Effector memory CD8-positive, alpha-beta T cell (primary cell): Measurements from ENCODE around the gene GPR35.

Experiments used
- ATAC-seq: fragments of 150-1000 bp; cut with Tn5 transposase; replicated peaks from 2 replicates; pipeline ENCODE4 v1.10.0; 2021; ENCODE audit warnings: mild to moderate bottlenecking, moderate library complexity
- DNase-seq, 3 experiments: peaks; one replicate each; pipeline ENCODE4 v3.0.0; 2021
- H3K27ac Mint-ChIP-seq, 2 donors: one replicate each; pipeline ENCODE4 v1.8.0; 2022; ENCODE audit warnings: mild to moderate bottlenecking in 2 of 2, mixed read lengths in 2 of 2, moderate library complexity in 2 of 2
- H3K27me3 Mint-ChIP-seq, 2 donors: one replicate each; pipeline ENCODE4 v1.8.0; 2022; ENCODE audit warnings: mixed read lengths in 2 of 2
- H3K36me3 Mint-ChIP-seq: one replicate; pipeline ENCODE4 v1.8.0; 2022; ENCODE audit warnings: mild to moderate bottlenecking, moderate library complexity, mixed read lengths; ENCODE audit not compliant: insufficient read depth
- H3K4me1 Mint-ChIP-seq, 2 donors: one replicate each; pipeline ENCODE4 v1.8.0; 2022; ENCODE audit warnings: low read depth in 2 of 2, mixed read lengths in 2 of 2
- H3K4me3 Mint-ChIP-seq, 2 donors: one replicate each; pipeline ENCODE4 v1.8.0; 2022; ENCODE audit warnings: mild to moderate bottlenecking in 2 of 2, mixed read lengths in 2 of 2, moderate library complexity in 2 of 2
- H3K9me3 Mint-ChIP-seq, 2 donors: one replicate each; pipeline ENCODE4 v1.8.0; 2022; ENCODE audit warnings: mixed read lengths in 2 of 2

Gene GPR35

DNA sequence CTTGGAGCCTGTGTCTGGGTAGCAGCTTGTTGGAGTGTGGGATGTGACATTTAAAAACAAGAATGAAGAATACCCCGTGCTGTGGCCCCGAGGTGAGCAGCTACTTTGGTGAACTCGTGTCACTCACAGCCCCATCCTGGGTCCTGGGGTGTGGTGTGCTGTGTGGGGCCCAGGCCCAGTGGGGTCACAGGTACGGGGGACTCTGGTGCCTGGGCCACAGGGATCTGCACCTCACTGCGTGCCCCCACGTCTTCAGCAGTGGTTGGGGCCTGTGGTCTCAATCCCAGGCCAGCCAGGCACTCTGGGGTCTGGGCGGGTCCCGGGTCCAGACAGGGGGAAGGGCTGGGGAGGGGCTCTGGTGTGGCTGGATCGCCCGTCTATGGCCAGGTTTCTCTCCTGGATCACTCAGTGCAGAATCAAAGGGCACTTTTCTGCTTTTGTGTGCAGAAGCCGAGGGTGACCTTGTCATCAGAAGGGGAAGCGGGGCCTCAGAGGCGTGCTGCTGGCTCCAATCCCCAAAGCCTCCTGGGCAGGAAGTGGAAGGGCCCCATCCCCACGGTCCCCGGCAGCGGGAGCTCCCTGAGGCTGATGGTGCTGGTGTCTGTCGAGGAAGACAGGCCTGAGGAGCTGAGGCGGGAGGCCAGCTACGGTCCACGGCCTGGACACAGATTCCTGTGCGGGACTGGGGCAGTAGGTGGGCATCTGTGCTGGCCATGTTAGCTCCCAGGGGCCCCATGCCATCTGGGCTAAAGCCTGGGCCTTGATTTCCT lies 1.4 kb downstream of the GPR35 start:
- Mint-ChIP-seq H3K9me3 (no peaks in the 10 kb centered on the region), H3K27me3 (no peaks in the 10 kb centered on the region), H3K4me1 (peaks cover 38 to 41% of the 10 kb centered on the region in 2 donors), H3K4me3 (peak overlapping the region; percentile 31 to 35), H3K36me3 (peaks cover 34% of the 10 kb centered on the region), H3K27ac (peak overlapping the region; percentile 86 to 98)
- DNase-seq: no peak
- ATAC-seq: no peak

GRCh38 chr2:240627736-240628506 lies 2.6 kb downstream of the GPR35 start:
- Mint-ChIP-seq H3K4me1 (peaks cover 29 to 31% of the 10 kb centered on the region in 2 donors), H3K4me3 (no peak overlapping the region), H3K36me3 (peaks cover 31% of the 10 kb centered on the region), H3K9me3 (no peaks in the 10 kb centered on the region), H3K27ac (peak overlapping the region; percentile 60 to 98), H3K27me3 (no peaks in the 10 kb centered on the region)
- no peak for ATAC-seq
- no peak for DNase-seq

- DNase-seq (no peak), ATAC-seq (no peak)
- peaks cover 28% of the 10 kb centered on the region for H3K36me3 Mint-ChIP-seq
- H3K4me3 Mint-ChIP-seq: no peak overlapping the region
- H3K27me3 Mint-ChIP-seq: no peaks in the 10 kb centered on the region
- no peak overlapping the region for H3K27ac Mint-ChIP-seq
- peaks cover 0 to 4% of the 10 kb centered on the region in 2 donors for H3K9me3 Mint-ChIP-seq
- H3K4me1 Mint-ChIP-seq: peaks cover 24 to 27% of the 10 kb centered on the region in 2 donors
Observed at GRCh38 chr2:240628507-240628807, 3.2 kb downstream of the GPR35 start.

DNA sequence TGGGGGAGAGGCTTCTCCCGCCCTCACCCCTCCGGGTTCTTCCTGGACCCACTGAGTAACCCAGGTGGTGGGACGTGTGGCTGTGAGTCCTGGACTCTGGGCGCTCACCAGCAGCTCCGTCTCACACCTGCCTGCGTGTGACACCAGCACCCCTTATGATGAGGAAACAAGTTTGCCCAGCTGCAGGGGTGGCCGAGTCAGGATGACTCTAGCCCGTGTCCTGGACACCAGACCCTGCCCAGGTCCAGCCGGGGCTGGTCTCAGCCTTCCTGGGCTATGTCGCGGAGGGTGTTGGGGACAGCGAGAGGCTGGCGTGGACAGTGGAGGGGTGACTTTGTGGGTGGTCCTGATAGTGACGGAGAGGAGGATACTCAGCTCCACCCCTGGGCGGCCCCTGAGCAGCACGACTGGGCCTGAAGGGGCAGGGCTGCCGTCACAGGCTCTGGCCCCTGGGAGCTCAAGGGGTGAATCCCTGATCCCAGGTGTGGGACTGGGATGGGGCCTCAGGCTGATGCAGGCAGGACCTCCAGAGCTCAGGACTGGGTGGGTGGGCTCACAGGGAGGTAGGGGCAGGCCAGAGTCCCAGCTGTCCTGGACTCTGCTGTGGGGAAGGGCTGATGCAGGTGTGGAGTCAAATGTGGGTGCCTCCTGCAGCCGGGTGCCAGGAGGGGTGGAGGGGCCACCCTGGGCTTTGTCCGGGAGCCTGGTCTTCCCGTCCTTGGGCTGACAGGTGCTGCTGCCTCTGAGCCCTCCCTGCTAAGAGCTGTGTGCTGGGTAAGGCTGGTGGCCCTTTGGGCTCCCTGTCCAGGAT lies 3.7 kb downstream of the GPR35 start:
- no peak overlapping the region for H3K4me3 Mint-ChIP-seq
- H3K36me3 Mint-ChIP-seq: peaks cover 25% of the 10 kb centered on the region
- H3K4me1 Mint-ChIP-seq: peaks cover 22 to 25% of the 10 kb centered on the region in 2 donors
- no peaks in the 10 kb centered on the region for H3K27me3 Mint-ChIP-seq
- H3K9me3 Mint-ChIP-seq: peaks cover 0 to 9% of the 10 kb centered on the region in 2 donors
- peak overlapping the region in 1 of 2 donors; percentile 60 for H3K27ac Mint-ChIP-seq
- DNase-seq: no peak
- ATAC-seq: no peak

DNA sequence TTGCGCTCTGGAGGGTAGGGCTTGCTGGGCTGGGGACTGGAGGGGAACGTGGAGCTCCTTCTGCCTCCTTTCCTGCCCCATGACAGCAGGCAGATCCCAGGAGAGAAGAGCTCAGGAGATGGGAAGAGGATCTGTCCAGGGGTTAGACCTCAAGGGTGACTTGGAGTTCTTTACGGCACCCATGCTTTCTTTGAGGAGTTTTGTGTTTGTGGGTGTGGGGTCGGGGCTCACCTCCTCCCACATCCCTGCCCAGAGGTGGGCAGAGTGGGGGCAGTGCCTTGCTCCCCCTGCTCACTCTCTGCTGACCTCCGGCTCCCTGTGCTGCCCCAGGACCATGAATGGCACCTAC lies 4.3 kb downstream of the GPR35 start:
- H3K36me3 Mint-ChIP-seq: peaks cover 22% of the 10 kb centered on the region
- H3K4me3 Mint-ChIP-seq: no peak overlapping the region

DNA sequence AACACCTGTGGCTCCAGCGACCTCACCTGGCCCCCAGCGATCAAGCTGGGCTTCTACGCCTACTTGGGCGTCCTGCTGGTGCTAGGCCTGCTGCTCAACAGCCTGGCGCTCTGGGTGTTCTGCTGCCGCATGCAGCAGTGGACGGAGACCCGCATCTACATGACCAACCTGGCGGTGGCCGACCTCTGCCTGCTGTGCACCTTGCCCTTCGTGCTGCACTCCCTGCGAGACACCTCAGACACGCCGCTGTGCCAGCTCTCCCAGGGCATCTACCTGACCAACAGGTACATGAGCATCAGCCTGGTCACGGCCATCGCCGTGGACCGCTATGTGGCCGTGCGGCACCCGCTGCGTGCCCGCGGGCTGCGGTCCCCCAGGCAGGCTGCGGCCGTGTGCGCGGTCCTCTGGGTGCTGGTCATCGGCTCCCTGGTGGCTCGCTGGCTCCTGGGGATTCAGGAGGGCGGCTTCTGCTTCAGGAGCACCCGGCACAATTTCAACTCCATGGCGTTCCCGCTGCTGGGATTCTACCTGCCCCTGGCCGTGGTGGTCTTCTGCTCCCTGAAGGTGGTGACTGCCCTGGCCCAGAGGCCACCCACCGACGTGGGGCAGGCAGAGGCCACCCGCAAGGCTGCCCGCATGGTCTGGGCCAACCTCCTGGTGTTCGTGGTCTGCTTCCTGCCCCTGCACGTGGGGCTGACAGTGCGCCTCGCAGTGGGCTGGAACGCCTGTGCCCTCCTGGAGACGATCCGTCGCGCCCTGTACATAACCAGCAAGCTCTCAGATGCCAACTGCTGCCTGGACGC lies 4.9 kb downstream of the GPR35 start:
- ATAC-seq: no peak
- H3K4me3 Mint-ChIP-seq: no peak overlapping the region
- H3K36me3 Mint-ChIP-seq: peaks cover 16% of the 10 kb centered on the region
- no peak overlapping the region for H3K27ac Mint-ChIP-seq
- H3K4me1 Mint-ChIP-seq: peaks cover 13 to 14% of the 10 kb centered on the region in 2 donors
- H3K9me3 Mint-ChIP-seq: peaks cover 0 to 9% of the 10 kb centered on the region in 2 donors
- no peak for DNase-seq
- H3K27me3 Mint-ChIP-seq: no peaks in the 10 kb centered on the region

More for the DNA sequence above, 4.3 kb downstream of the GPR35 start:
- Mint-ChIP-seq H3K4me1 (peaks cover 18 to 20% of the 10 kb centered on the region in 2 donors), H3K27ac (peak overlapping the region in 1 of 2 donors; percentile 60), H3K27me3 (no peaks in the 10 kb centered on the region), H3K9me3 (peaks cover 0 to 9% of the 10 kb centered on the region in 2 donors)
- ATAC-seq (no peak), DNase-seq (no peak)

- ATAC-seq (no peak), DNase-seq (no peak)
- Mint-ChIP-seq H3K27me3 (no peaks in the 10 kb centered on the region), H3K27ac (no peak overlapping the region), H3K36me3 (peaks cover 12% of the 10 kb centered on the region), H3K4me3 (no peak overlapping the region), H3K9me3 (peaks cover 0 to 9% of the 10 kb centered on the region in 2 donors), H3K4me1 (peaks cover 8 to 10% of the 10 kb centered on the region in 2 donors)
Observed at GRCh38 chr2:240630771-240631547, 5.7 kb downstream of the GPR35 start.

DNA sequence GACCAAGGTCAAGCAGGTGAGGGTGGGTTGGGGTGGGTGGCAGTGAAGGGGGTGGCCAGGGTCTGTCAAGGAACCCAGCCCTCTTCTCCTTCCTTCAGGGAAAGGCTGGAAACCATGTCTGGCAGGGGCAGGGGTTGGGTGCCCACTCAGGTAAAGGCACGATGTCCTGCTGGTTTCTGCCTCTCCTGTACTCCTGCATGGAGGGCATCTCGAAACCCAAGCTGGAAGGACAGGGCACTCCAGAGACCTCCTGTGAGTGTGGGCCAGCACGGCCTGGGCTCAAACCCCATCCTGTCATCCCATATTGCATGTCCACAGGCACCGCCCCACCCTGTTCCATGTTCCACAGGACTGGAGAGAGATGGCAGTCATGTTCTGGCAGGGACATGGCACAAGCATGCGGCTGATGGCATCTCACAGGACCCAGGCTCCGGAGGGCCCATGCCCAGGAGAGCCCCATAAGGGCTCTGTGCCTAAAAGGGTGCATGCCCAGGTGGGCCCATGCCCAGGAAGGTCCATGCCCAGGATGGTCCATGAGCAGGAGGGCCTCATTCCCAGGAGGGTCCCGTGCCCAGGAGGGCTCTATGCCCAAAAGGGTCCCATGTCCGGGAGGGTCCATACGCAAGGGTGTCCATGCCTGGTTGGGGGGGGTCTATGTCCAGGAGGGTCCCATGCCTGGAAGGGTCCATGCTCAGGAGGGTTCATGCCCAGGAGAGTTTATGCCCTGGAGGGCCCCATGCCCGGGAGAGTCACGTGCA lies 6.4 kb downstream of the GPR35 start:
- no peaks in the 10 kb centered on the region for H3K27me3 Mint-ChIP-seq
- no peak overlapping the region for H3K27ac Mint-ChIP-seq
- peaks cover 12% of the 10 kb centered on the region for H3K36me3 Mint-ChIP-seq
- H3K4me1 Mint-ChIP-seq: peaks cover 3 to 5% of the 10 kb centered on the region in 2 donors
- H3K4me3 Mint-ChIP-seq: no peak overlapping the region
- H3K9me3 Mint-ChIP-seq: peaks cover 0 to 9% of the 10 kb centered on the region in 2 donors
- DNase-seq (no peak), ATAC-seq (no peak)

DNA sequence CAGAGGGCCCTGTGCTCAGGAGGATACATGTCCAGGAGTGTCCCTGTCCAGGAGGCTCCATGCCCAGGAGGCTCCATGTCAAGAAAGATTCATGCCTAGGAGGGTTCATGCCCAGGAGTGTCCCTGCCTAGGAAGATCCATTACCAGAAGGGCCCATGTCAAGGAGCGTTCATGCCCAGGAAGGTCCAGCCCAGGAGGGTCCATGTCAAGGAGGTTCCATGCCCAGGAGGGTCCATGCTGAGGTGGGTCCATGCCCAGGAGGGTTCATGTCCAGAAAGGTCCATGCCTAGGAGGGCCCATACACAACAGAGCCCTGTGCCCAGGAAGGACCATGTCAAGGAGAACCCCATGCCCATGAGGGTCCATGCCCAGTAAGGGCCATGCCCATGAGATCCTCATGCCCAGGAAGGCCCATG lies 7.0 kb downstream of the GPR35 start:
- peaks cover 0 to 9% of the 10 kb centered on the region in 2 donors for H3K9me3 Mint-ChIP-seq

DNA sequence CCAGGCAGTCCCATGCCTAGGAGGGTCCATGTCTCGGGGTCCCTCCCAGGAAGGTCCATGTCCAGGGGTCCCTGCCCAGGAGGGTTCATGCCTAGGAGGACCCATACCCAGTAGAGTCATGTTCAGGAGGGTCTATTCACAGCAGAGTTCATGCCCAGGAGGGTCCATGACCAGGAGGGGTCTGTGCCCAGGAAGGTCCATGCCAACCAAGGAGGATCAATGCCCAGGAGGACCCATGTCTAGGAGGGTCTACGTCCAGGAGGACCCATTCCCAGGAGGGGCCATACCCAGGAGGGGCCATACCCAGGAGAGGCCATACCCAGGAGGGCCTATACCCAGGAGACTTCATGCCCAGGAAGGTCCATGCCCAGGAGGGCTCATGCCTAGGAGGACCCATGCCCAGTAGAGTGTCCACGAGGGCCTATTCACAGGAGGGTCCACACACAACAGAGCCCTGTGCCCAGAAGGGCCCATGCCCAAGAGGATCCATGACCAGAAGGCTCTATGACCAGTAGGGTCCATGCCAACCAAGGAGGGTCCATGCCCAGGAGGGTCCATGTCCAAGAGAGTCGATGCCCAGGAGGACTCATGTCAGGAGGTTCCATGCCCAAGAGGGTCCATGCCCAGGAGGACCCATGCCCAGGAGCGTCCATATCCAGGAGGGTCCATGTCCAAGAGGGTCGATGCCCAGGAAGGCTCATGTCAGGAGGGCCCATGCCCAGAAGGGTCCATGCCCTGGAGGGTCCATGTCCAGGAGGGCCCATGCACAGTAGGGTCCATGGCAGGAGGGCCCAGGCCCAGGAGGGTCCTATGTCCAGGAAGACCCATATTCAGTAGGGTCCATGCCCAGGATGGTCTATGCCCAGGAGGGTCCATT lies 10.1 kb downstream of the GPR35 start:
- Mint-ChIP-seq H3K27me3 (no peaks in the 10 kb centered on the region), H3K4me3 (no peak overlapping the region), H3K27ac (peak overlapping the region in 1 of 2 donors; percentile 35), H3K4me1 (peaks cover 3 to 4% of the 10 kb centered on the region in 2 donors), H3K9me3 (peaks cover 0 to 9% of the 10 kb centered on the region in 2 donors), H3K36me3 (peaks cover 3% of the 10 kb centered on the region)
- DNase-seq (no peak), ATAC-seq (no peak)

More for the DNA sequence above, 7.0 kb downstream of the GPR35 start:
- peaks cover 9% of the 10 kb centered on the region for H3K36me3 Mint-ChIP-seq
- no peak for DNase-seq
- no peaks in the 10 kb centered on the region for H3K27me3 Mint-ChIP-seq
- H3K4me1 Mint-ChIP-seq: peaks cover 0 to 3% of the 10 kb centered on the region in 2 donors
- ATAC-seq: no peak
- no peak overlapping the region for H3K4me3 Mint-ChIP-seq
- no peak overlapping the region for H3K27ac Mint-ChIP-seq

- H3K4me1 Mint-ChIP-seq: peaks cover 3 to 4% of the 10 kb centered on the region in 2 donors
- H3K27ac Mint-ChIP-seq: peak overlapping the region in 1 of 2 donors; percentile 69
- DNase-seq (no peak), ATAC-seq (no peak)
- H3K27me3 Mint-ChIP-seq: no peaks in the 10 kb centered on the region
- H3K4me3 Mint-ChIP-seq: no peak overlapping the region
- H3K9me3 Mint-ChIP-seq: peaks cover 0 to 9% of the 10 kb centered on the region in 2 donors
- H3K36me3 Mint-ChIP-seq: peaks cover 3% of the 10 kb centered on the region
Observed at GRCh38 chr2:240635998-240636547, 10.8 kb downstream of the GPR35 start.
